Hepatocyte (in vitro differentiated cells): ENCODE data around the gene SCAMP3. TPM values are rescaled to one million over a fixed set of nuclear protein-coding genes. Genes with fewer than 3 reads are reported as not detected.

Experiments
- DNase-seq: peaks from one replicate; pipeline ENCODE4 v3.0.0-alpha.2; 2016; ENCODE audit warnings: low spot score
- H2AFZ ChIP-seq: fragments of 200-600 bp; sonication (generic); 2 replicates; pipeline ENCODE4 v1.6.0; 2016; ENCODE audit warnings: antibody characterized with exemption, mild to moderate bottlenecking
- H3K27ac ChIP-seq: fragments of 200-600 bp; sonication (generic); 2 replicates; pipeline ENCODE4 v1.5.1; 2016; ENCODE audit warnings: mild to moderate bottlenecking
- H3K27me3 ChIP-seq: fragments of 200-600 bp; sonication (generic); 2 replicates; pipeline ENCODE4 v1.6.1; 2016
- H3K36me3 ChIP-seq: fragments of 200-600 bp; sonication (generic); replicated peaks from 2 replicates; pipeline ENCODE4 v1.5.1; 2016; ENCODE audit warnings: low read depth; ENCODE audit not compliant: insufficient read depth
- H3K4me1 ChIP-seq: fragments of 200-600 bp; sonication (generic); 2 replicates; pipeline ENCODE4 v1.5.1; 2016; ENCODE audit warnings: mild to moderate bottlenecking, moderate library complexity; ENCODE audit not compliant: insufficient read depth
- H3K4me2 ChIP-seq: fragments of 200-600 bp; sonication (generic); 2 replicates; pipeline ENCODE4 v1.6.0; 2016
- H3K4me3 ChIP-seq: fragments of 200-600 bp; sonication (generic); 2 replicates; pipeline ENCODE4 v1.5.1; 2016; ENCODE audit warnings: mild to moderate bottlenecking
- H3K79me2 ChIP-seq: fragments of 200-600 bp; sonication (generic); 2 replicates; pipeline ENCODE4 v1.6.0; 2017; ENCODE audit warnings: mild to moderate bottlenecking
- H3K9me2 ChIP-seq: fragments of 200-600 bp; sonication (generic); replicated peaks from 2 replicates; pipeline ENCODE4 v1.6.0; 2017; ENCODE audit warnings: mild to moderate bottlenecking; ENCODE audit not compliant: insufficient read depth
- H3K9me3 ChIP-seq: fragments of 200-600 bp; sonication (generic); 2 replicates; pipeline ENCODE4 v1.5.1; 2016; ENCODE audit warnings: low read depth, mild to moderate bottlenecking
- H4K20me1 ChIP-seq: fragments of 200-600 bp; sonication (generic); 2 replicates; pipeline ENCODE4 v1.6.0; 2016; ENCODE audit warnings: mild to moderate bottlenecking; ENCODE audit not compliant: insufficient read depth, poor library complexity, severe bottlenecking
- CTCF ChIP-seq: fragments of 200-600 bp; sonication (generic); IDR thresholded peaks from 2 replicates; pipeline ENCODE4 v1.5.1; 2016; ENCODE audit warnings: antibody characterized with exemption, mild to moderate bottlenecking; ENCODE audit not compliant: poor library complexity
- EZH2 ChIP-seq: fragments of 200-600 bp; sonication (generic); IDR thresholded peaks from 2 replicates; pipeline ENCODE4 v1.6.1; 2016; ENCODE audit warnings: antibody characterized with exemption, mild to moderate bottlenecking, borderline replicate concordance
- EZH2phosphoT487 ChIP-seq: fragments of 200-600 bp; sonication (generic); IDR thresholded peaks from one replicate; pipeline ENCODE4 v1.6.1; 2018; ENCODE audit warnings: antibody characterized with exemption, mild to moderate bottlenecking, low read depth, moderate library complexity; ENCODE audit not compliant: unreplicated experiment, severe bottlenecking
- WGBS: methylation state at CpG from one replicate; pipeline ENCODE4 v1.1.6; 2016; ENCODE audit warnings: low lambda C conversion rate; ENCODE audit errors: missing lambda C conversion rate; 5-methylcytosine and 5-hydroxymethylcytosine counted together
- polyA plus RNA-seq: library from polyadenylated mRNA; unstranded; fragments of >200 nt; fragmentation: Nextera tagmentation; extraction: Ambion mirVana; gene quantifications from 2 replicates; pipeline ENCODE4 v1.2.1, GENCODE V29; 2016
- total RNA-seq: library from RNA; depleted of rRNA; stranded (reverse); fragments of >200 nt; gene quantifications from 2 replicates; pipeline ENCODE4 v1.2.3, GENCODE V29; 2014

SCAMP3 gene
- total and polyA plus RNA-seq, 2 experiments from 2014 or later, result 45.7 to 114 TPM

GRCh38 chr1:155284476-155284875 lies 22.3 kb upstream of the SCAMP3 start:
- H3K27me3 ChIP-seq, result no peaks in the 10 kb centered on the region
- no peak overlapping the region for H3K27ac ChIP-seq
- no peak overlapping the region for H3K4me3 ChIP-seq
- H3K9me3 ChIP-seq, result no peaks in the 10 kb centered on the region
- 95% methylated on average over 12 of the region's 12 CpGs for WGBS
- H3K36me3 ChIP-seq, result no peaks in the 10 kb centered on the region
- H3K9me2 ChIP-seq, result no peaks in the 10 kb centered on the region
- no peaks in the 10 kb centered on the region for H3K4me1 ChIP-seq
- H3K4me2 ChIP-seq, result no peak overlapping the region
- H3K79me2 ChIP-seq, result no peaks in the 10 kb centered on the region
- no peaks in the 10 kb centered on the region for H4K20me1 ChIP-seq
- H2AFZ ChIP-seq, result no peak overlapping the region
- no peak for DNase-seq
- TF ChIP-seq CTCF (no peak), EZH2 (no peak), EZH2phosphoT487 (no peak)

GRCh38 chr1:155282488-155283091 lies 20.4 kb upstream of the SCAMP3 start:
- H3K27ac ChIP-seq, result no peak overlapping the region
- H3K9me3 ChIP-seq, result no peaks in the 10 kb centered on the region
- H3K4me2 ChIP-seq, result no peak overlapping the region
- H2AFZ ChIP-seq, result no peak overlapping the region
- no peaks in the 10 kb centered on the region for H3K79me2 ChIP-seq
- no peaks in the 10 kb centered on the region for H3K36me3 ChIP-seq
- no peak overlapping the region for H3K4me3 ChIP-seq
- TF ChIP-seq CTCF (no peak), EZH2phosphoT487 (no peak), EZH2 (no peak)
- no peak for DNase-seq
- peaks cover 4% of the 10 kb centered on the region for H3K4me1 ChIP-seq
- H3K27me3 ChIP-seq, result no peaks in the 10 kb centered on the region
- 97% methylated on average over 27 of the region's 29 CpGs for WGBS
- H4K20me1 ChIP-seq, result no peaks in the 10 kb centered on the region
- no peaks in the 10 kb centered on the region for H3K9me2 ChIP-seq

GRCh38 chr1:155279268-155279667 lies 17.1 kb upstream of the SCAMP3 start:
- Histone ChIP-seq H4K20me1 (no peaks in the 10 kb centered on the region), H3K4me3 (no peak overlapping the region), H3K4me1 (peaks cover 4% of the 10 kb centered on the region), H3K79me2 (no peaks in the 10 kb centered on the region), H2AFZ (no peak overlapping the region), H3K9me2 (no peaks in the 10 kb centered on the region), H3K27me3 (no peaks in the 10 kb centered on the region), H3K36me3 (no peaks in the 10 kb centered on the region), H3K9me3 (no peaks in the 10 kb centered on the region), H3K27ac (no peak overlapping the region), H3K4me2 (peak overlapping the region; percentile 96)
- no peak for DNase-seq
- 91% methylated on average over 2 of the region's 2 CpGs for WGBS
- TF ChIP-seq CTCF (no peak), EZH2 (no peak), EZH2phosphoT487 (no peak)

GRCh38 chr1:155278689-155279160 lies 16.6 kb upstream of the SCAMP3 start:
- H3K4me2 ChIP-seq, result peak overlapping the region; percentile 96
- H3K9me2 ChIP-seq, result no peaks in the 10 kb centered on the region
- H2AFZ ChIP-seq, result no peak overlapping the region
- no peaks in the 10 kb centered on the region for H3K79me2 ChIP-seq
- H3K4me1 ChIP-seq, result peaks cover 4% of the 10 kb centered on the region
- no peaks in the 10 kb centered on the region for H4K20me1 ChIP-seq
- H3K4me3 ChIP-seq, result no peak overlapping the region
- no peak for TF ChIP-seq EZH2phosphoT487
- no peak for TF ChIP-seq CTCF
- no peak for TF ChIP-seq EZH2
- H3K27ac ChIP-seq, result no peak overlapping the region
- no peaks in the 10 kb centered on the region for H3K36me3 ChIP-seq
- 56% methylated on average over 10 of the region's 10 CpGs for WGBS
- DNase-seq, result no peak
- H3K9me3 ChIP-seq, result no peaks in the 10 kb centered on the region
- no peaks in the 10 kb centered on the region for H3K27me3 ChIP-seq
